Measurements from ENCODE around the gene LPIN2.

Gene LPIN2

GRCh38 chr18:3002732-3003131, 10.2 kb downstream of the LPIN2 start:
- DNase-seq (ENCODE audit: insufficient read length, low spot score) (no peak), FAIRE-seq (no peak)
- TF ChIP-seq CTCF (IDR thresholded peaks at IDR 0.05; ENCODE audit: insufficient read depth, missing control alignments) = no peak

DNA sequence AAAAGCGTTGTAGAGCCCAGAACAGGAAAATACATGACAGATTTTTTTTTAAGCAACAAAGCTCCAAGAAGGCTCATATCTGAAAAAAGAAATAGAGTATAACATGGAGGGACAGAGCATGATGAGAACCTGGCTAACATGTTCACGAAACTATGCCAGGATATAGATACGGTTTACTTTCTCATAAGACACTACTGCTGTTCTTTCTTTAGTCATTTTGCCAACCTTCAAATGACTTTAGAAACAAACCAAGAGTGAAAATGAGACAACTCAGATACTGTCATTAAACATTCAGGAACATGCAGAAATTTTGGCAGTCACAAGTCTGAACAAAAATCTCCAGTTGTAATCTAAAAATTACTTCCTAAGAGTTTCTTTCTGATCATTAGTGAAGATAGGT, 14.3 kb downstream of the LPIN2 start:
- TF ChIP-seq CTCF (IDR thresholded peaks at IDR 0.05; ENCODE audit: insufficient read depth, missing control alignments) = no peak
- DNase-seq (ENCODE audit: insufficient read length, low spot score) (no peak), FAIRE-seq (no peak)

DNA sequence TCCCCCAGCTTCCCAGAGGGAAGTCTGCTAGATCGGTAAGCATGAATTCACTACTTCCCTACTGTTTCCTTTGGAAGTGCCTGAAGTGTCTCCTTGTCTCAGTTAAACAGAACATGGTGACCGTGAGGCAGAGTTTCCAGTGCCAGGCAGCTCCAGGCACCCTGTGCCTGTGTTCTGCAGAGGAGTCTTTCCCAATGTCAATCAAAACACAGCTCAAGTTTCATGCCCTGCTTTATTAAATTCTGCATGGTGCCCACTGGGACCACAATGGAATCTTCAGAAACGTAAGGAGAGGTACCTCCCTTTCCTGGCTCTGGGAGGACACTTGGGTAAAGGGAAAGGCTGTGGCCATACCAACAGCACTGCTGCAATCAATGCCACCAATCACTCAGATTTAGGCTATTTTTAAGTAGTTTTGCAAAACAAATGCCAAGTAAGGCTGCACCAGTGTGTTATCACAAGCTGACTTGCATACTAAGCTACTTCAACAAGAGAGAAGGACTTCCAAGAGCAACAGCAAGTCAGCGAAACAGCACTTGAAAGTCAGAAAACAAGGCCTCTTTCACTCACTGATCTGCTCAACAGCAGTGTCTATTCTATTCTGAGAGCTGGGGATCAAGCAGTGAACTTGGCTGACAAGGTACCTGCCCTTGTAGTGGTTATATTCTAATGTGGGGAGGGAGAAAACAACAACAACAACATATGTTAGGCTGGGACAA, 14.9 kb downstream of the LPIN2 start:
- no peak for DNase-seq (ENCODE audit: insufficient read length, low spot score)
- no peak for TF ChIP-seq CTCF (IDR thresholded peaks at IDR 0.05; ENCODE audit: insufficient read depth, missing control alignments)
- no peak for FAIRE-seq

- DNase-seq (ENCODE audit: insufficient read length, low spot score) = no peak
- no peak for TF ChIP-seq CTCF (IDR thresholded peaks at IDR 0.05; ENCODE audit: insufficient read depth, missing control alignments)
- no peak for FAIRE-seq
These were observed 15.5 kb downstream of the LPIN2 start for GRCh38 chr18:2997429-2997828.

DNA sequence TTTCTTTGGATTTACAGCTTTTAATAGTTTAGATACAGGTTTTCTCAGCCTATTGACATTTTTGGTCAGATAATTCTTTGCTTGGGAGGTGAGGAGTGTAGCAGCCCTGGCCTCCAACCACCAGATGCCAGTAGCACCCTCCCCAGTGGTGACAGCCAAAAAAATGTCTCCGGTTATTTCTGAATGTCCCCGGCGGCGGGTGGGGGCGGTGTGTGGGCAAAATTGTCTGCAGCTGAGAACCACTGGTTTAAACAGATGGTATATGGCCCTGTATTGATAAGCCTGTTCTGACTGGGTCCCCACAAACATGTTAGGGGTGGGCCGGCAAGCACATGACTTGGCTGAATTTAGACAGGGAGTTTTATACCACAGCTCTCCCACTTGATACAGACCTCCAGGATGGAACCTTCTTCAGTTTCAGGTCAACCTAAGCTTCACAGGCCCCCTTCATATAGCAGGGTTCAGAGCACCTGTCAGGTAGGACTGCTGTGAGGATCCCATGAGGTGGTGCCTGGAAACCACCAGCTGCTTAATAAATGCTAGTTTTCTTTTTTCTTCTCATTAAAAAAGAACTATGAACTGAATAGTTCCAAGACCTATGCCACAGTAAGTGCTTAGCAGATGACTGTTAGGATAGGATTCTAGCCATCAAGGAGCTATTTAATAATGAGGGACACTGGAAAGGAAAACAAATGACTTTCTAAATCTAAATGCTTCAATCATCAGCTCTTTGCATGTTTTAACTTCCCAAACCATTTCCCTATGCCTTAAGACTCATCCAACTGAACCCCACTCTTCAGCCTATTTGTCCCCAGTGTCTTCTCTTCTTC, 18.1 kb downstream of the LPIN2 start:
- peak; percentile 4 for TF ChIP-seq CTCF (IDR thresholded peaks at IDR 0.05; ENCODE audit: insufficient read depth, missing control alignments)
- no peak for FAIRE-seq
- DNase-seq (ENCODE audit: insufficient read length, low spot score) = no peak

DNA sequence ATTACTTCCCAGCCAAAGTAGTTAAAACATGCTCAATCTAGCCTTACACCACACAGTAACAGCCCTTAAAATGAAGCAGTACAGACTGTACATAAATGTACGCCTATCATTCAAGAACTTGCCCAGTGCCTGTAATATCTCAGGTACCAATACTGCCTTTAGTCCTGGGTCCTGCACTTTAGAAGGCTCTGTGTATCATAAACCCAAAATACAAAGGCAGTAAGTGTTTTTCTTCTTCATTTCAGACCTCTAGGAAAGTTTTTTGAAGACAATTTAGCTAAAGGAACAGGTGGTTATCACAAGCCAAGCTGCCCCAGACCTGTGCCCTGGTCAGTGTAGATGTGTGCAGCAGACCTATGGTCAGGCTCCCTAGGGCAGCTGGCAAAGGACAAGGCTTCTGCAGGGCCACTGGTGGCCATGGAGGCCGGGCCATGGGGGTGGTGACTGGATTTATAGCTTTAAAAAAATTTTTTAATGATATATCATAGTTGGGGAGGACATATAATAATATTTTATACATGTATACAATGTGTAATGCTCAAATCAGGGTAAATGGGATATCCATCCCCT, 18.8 kb downstream of the LPIN2 start:
- no peak for DNase-seq (ENCODE audit: insufficient read length, low spot score)
- no peak for FAIRE-seq
- TF ChIP-seq CTCF (IDR thresholded peaks at IDR 0.05; ENCODE audit: insufficient read depth, missing control alignments) = no peak
